ENCODE data around the gene STRBP. TPM values are rescaled to one million over a fixed set of nuclear protein-coding genes. Genes with fewer than 3 reads are reported as not detected.

Gene STRBP
- total RNA-seq, 4 donors from 2014 or later, result 10.6 to 18.4 (median 14.5) TPM

DNA sequence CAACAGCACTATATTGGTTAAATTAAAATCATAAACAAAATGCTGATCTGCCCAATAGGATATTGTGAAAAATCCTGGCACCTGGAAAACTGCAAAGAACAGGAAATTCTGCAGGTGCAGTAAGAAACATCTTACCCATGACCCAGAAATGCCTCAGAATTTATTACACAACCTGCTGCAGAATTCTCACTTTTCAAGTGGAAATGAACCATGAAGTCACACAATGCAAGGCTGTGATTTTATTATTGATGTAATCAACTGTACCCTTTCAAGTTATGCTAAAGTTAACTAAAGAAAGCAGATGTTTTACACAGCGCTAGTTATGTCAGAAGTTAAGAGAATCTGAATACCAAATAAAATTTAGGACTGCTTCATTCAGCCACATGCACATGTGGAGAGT, 6.0 kb downstream of the STRBP start:
- no peaks in the 10 kb centered on the region for H3K9me3 ChIP-seq
- no peaks in the 10 kb centered on the region for H3K27me3 ChIP-seq
- WGBS, result 91% methylated on average over 1 of the region's 1 CpG
- H3K4me3 ChIP-seq, result no peak overlapping the region
- H3K27ac ChIP-seq, result no peak overlapping the region
- peaks cover 3% of the 10 kb centered on the region for H3K4me1 ChIP-seq
- TF ChIP-seq POLR2AphosphoS5 (IDR thresholded peaks at IDR 0.05), result no peak
- TF ChIP-seq, protein P1, sequence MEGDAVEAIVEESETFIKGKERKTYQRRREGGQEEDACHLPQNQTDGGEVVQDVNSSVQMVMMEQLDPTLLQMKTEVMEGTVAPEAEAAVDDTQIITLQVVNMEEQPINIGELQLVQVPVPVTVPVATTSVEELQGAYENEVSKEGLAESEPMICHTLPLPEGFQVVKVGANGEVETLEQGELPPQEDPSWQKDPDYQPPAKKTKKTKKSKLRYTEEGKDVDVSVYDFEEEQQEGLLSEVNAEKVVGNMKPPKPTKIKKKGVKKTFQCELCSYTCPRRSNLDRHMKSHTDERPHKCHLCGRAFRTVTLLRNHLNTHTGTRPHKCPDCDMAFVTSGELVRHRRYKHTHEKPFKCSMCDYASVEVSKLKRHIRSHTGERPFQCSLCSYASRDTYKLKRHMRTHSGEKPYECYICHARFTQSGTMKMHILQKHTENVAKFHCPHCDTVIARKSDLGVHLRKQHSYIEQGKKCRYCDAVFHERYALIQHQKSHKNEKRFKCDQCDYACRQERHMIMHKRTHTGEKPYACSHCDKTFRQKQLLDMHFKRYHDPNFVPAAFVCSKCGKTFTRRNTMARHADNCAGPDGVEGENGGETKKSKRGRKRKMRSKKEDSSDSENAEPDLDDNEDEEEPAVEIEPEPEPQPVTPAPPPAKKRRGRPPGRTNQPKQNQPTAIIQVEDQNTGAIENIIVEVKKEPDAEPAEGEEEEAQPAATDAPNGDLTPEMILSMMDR (IDR thresholded peaks at IDR 0.05), result no peak
- no peak for DNase-seq (ENCODE audit: low spot score in 2 of 2)
- H3K36me3 ChIP-seq, result no peaks in the 10 kb centered on the region

DNA sequence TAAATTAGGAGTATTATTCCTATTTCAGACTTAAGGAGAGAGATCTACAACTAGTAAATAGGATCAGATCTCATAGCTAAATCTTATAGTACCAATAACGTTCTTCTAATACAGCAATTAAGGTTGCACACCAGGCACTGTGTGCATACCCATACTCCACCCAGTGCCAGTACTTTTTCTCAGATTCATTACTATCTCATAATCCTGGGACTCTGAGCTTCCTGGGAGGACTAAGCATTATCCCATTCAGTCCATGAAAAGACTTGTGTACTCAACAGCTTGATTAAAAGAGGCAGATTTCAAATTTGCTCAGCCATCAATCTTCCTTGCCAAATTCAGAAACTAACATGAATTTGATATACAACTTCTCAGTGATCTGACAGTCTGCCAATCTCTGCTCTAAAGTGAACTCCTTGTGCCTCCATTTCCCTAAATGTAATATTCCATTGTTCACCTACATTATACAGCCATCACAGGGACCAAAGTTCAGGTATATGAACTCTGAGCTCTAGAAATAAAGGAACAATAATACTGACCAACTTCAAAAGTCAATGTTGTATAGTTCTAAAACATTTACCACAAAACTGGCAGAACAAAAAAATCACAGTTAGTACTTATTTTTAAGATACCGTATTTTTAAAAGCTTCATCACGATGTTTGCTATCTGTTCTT, 7.2 kb downstream of the STRBP start:
- DNase-seq (ENCODE audit: low spot score in 2 of 2), result no peak
- Histone ChIP-seq H3K9me3 (no peaks in the 10 kb centered on the region), H3K27me3 (no peaks in the 10 kb centered on the region), H3K27ac (no peak overlapping the region), H3K4me3 (no peak overlapping the region), H3K36me3 (no peaks in the 10 kb centered on the region), H3K4me1 (no peaks in the 10 kb centered on the region)
- TF ChIP-seq EP300 (IDR thresholded peaks at IDR 0.05), result no peak
- TF ChIP-seq POLR2AphosphoS5 (IDR thresholded peaks at IDR 0.05), result no peak
- TF ChIP-seq POLR2A (IDR thresholded peaks at IDR 0.05), result no peak
- TF ChIP-seq, protein P1 (IDR thresholded peaks at IDR 0.05), result no peak
- 88% methylated on average over 3 of the region's 3 CpGs for WGBS

DNA sequence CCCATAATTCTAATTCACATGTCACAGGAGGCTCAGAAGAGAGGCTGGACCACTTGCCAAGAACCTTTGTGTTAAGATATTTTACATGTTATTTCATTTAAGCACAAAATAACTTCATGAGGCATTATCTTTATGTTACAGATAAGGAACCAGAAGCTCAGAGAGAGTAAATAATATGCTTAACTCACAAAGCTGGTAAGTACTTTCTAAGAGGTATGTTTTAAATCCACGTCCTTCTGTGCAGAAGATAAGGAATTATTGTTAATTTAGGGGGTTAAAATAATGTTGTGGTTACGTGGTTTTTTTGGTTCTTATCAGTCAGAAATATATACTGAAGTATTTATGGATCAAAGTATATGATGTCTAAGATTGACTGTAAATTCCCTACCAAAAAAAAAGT, 8.0 kb downstream of the STRBP start:
- no peak for TF ChIP-seq EP300 (IDR thresholded peaks at IDR 0.05)
- TF ChIP-seq, protein P1 (IDR thresholded peaks at IDR 0.05), result no peak
- no peak for TF ChIP-seq POLR2A (IDR thresholded peaks at IDR 0.05)
- no peak for TF ChIP-seq POLR2AphosphoS5 (IDR thresholded peaks at IDR 0.05)

DNA sequence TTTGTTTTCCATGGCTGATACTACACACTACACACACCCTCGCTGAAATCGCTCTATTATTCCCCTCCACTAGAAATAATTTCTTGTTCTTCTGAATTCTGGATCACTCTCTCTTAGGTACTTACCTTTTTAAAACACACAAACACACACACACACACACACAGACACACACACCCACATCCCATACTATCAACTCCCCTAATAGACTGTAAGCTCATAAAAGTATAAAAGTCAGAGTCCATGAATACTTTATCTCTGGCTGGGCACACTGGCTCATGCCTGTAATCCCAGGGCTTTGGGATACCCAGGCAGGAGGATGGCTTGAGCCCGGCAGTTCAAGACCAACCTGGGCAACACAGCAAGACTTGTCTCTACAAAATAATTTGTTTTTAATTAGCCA, 11.1 kb downstream of the STRBP start:
- WGBS, result 95% methylated on average over 3 of the region's 3 CpGs
- H3K4me1 ChIP-seq, result no peaks in the 10 kb centered on the region
- H3K4me3 ChIP-seq, result no peak overlapping the region
- H3K9me3 ChIP-seq, result no peaks in the 10 kb centered on the region
- no peaks in the 10 kb centered on the region for H3K27me3 ChIP-seq
- TF ChIP-seq EP300 (IDR thresholded peaks at IDR 0.05), result no peak
- TF ChIP-seq, protein P1 (IDR thresholded peaks at IDR 0.05), result no peak
- TF ChIP-seq POLR2A (IDR thresholded peaks at IDR 0.05), result no peak
- no peak overlapping the region for H3K27ac ChIP-seq
- DNase-seq (ENCODE audit: low spot score in 2 of 2), result no peak
- H3K36me3 ChIP-seq, result no peaks in the 10 kb centered on the region

More for the DNA sequence above, 8.0 kb downstream of the STRBP start:
- H3K4me3 ChIP-seq, result no peak overlapping the region
- WGBS, result 83% methylated on average over 2 of the region's 2 CpGs
- DNase-seq (ENCODE audit: low spot score in 2 of 2), result no peak
- no peaks in the 10 kb centered on the region for H3K9me3 ChIP-seq
- H3K27ac ChIP-seq, result no peak overlapping the region
- H3K36me3 ChIP-seq, result no peaks in the 10 kb centered on the region
- H3K27me3 ChIP-seq, result no peaks in the 10 kb centered on the region
- H3K4me1 ChIP-seq, result no peaks in the 10 kb centered on the region

DNA sequence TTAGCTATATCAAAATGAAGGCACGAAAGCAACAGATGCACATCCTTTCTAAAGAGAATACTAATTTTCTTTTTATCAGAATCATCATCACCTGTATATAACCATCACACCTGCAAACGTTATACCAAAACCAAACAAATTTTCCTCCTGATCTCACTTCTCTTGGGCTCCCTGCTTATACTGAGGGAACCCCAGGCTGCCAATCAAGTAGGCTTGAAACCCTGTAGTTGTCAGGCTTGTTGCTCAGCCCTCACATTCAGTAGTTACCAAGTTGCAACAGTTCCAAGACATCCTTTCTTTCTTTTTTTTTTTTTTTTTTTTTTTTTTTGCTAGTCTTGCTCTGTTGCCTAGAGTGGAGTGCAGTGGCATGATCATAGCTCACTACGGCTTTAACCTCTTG, 12.7 kb downstream of the STRBP start:
- Histone ChIP-seq H3K4me3 (no peak overlapping the region), H3K9me3 (no peaks in the 10 kb centered on the region), H3K27me3 (no peaks in the 10 kb centered on the region), H3K27ac (no peak overlapping the region), H3K36me3 (no peaks in the 10 kb centered on the region), H3K4me1 (no peaks in the 10 kb centered on the region)
- TF ChIP-seq EP300 (IDR thresholded peaks at IDR 0.05) (no peak), POLR2A (IDR thresholded peaks at IDR 0.05) (no peak)
- DNase-seq (ENCODE audit: low spot score in 2 of 2), result no peak
- WGBS, result 97% methylated on average over 3 of the region's 3 CpGs

DNA sequence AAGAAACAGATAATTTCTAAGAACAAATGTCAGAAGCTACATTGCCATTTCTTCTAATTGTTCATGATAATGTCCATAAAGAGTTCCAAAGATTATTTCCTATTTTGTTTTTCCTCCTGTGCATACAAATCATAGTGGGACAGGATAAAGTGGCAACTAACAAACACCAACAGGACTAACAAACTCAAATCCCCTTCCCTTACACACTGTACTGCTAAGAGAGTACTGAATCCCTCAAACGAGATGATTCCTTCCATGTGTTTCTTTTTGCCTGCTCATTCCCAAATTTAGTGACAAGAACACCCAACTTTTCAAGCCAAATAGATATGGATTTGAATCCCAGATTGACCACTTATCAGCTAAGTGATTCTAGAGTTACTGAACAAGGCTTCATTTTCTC, 15.2 kb downstream of the STRBP start:
- H3K4me1 ChIP-seq, result no peaks in the 10 kb centered on the region
- TF ChIP-seq POLR2A (IDR thresholded peaks at IDR 0.05) (no peak), POLR2AphosphoS5 (IDR thresholded peaks at IDR 0.05) (no peak), EP300 (IDR thresholded peaks at IDR 0.05) (no peak)
- TF ChIP-seq, protein P1 (IDR thresholded peaks at IDR 0.05), result no peak
- H3K9me3 ChIP-seq, result no peaks in the 10 kb centered on the region
- H3K36me3 ChIP-seq, result no peaks in the 10 kb centered on the region
- no peaks in the 10 kb centered on the region for H3K27me3 ChIP-seq
- no peak for DNase-seq (ENCODE audit: low spot score in 2 of 2)
- 84% methylated on average over 1 of the region's 1 CpG for WGBS
- H3K27ac ChIP-seq, result no peak overlapping the region
- no peak overlapping the region for H3K4me3 ChIP-seq

Data from suprapubic skin (tissue), 4 donors.